NCI-H2196 treated with DMSO at 0.1 percent for 48 hours (cell line): ENCODE measurements around the gene ELL3.
"Not testable (repeated sequence)": the region's sequence is repeated elsewhere in the genome, so short reads cannot be mapped to it uniquely, and the experiment has no call there.

Source experiments
- DNase-seq: peaks from one replicate; lab custom pipeline; 2025; ENCODE audit not compliant: unreplicated experiment; lab: John Stamatoyannopoulos, UW

Gene ELL3

DNA sequence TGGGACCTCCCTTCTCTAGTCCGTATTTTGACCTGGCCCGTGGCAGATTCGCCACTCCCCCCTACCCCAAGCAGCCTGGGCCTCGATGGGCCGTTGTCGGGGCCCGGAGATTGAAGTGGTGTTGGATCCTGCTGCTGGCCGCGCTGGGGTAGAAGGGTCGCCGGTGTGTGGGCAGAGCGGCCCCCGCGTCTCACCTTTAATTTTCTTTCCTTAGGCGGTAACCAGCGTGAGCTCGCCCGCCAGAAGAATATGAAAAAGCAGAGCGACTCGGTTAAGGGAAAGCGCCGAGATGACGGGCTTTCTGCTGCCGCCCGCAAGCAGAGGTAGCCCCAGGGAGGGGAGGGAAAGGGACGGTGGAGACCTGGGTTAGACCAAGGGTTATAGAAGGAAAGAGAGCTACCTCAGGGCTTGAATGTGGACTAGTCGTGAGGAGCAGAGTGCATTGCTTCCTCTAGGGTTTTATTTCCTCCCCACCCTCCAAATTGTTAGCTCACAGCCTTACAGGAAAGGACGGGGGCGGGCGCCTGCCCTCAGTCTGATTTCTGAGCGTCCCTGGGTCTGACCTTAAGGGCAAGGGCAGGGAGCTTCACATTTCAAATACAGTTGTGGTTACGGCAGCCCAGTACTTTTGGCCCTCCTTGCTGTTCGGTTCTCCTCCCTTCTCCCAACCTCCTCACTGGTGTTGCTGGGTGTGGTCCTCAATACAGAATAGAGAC, 16.2 kb upstream of the ELL3 start:
- DNase-seq: no peak

DNA sequence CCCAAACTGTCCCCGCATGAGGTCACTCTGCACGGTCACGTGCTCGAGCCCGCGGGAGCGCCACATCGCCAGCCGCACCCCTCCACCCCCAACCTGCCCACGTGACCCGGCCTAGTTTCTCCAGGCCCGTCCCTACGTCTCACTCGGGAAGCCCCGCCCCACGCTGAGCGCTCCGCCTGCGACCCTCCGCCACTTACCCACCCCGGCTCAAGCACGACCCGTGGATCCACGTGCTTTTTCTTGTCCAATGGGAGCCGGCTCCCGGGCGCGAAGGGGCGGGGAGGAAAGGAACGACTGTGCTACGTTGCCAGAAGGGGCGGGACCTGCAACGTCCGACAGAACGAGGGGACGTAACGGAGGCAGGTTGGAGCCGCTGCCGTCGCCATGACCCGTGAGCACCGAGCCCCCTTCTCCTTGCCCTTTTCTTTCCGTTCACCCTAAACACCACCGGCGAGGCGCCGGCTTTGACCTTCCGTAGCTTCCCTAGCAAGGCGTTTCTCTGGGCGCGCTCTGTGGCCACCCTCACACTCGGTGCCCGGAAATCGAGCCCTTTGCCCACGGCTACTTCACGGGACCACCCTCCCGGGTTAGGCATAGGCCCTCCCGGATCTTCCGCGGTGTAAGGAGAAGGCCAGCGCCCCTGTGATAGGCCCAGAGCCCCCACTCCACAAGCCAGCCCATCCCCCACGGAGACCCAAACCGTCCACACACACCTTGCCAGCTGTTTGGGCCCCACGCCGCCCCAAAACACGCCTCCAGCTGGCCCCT, 15.4 kb upstream of the ELL3 start, which contains the start of gene SERF2:
TSS of gene SERF2 (plus strand) at position 328 of the 768 bp plus-strand sequence. CDS start at position 385, 57 bp downstream.
- peak; percentile 81 for DNase-seq

DNA sequence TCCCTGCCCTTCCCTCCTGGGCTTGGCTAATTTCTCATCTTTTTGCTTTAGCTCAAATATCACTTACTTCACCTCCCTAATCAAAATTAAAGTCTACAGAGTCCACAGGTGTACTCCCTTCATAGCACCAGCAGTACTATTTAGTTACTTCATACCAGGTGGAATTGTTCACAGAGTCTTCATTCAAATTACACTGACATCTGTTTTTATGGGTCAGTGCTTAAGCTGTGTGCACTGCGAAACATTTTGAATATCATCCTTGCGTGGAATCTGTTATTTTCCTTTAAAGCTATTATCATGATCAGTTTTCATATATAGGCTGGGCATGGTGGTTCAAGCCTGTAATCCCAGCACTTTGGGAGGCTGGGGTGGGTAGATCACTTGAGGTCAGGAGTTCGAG, 12.6 kb upstream of the ELL3 start:
- DNase-seq: no peak

DNA sequence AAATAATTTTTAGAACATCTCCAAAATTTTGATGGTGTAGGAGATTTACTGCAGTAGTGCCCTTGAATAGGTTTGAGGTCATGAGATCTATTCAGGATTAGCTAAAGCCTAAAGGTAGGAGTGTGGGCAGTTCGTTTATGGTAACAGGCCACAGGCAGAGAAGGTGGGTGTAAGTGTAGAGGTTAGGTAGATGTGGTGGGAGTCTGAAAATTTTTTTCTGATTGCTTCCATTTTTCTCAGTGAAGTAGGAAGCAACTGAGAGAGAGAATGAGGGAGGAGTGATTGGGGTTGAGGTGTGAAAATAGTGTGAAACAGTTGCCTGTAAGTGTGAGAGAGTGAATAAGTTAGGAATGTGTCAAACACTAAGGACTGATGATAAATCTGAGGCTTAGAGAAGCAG, 2.2 kb upstream of the ELL3 start:
- no peak for DNase-seq

DNA sequence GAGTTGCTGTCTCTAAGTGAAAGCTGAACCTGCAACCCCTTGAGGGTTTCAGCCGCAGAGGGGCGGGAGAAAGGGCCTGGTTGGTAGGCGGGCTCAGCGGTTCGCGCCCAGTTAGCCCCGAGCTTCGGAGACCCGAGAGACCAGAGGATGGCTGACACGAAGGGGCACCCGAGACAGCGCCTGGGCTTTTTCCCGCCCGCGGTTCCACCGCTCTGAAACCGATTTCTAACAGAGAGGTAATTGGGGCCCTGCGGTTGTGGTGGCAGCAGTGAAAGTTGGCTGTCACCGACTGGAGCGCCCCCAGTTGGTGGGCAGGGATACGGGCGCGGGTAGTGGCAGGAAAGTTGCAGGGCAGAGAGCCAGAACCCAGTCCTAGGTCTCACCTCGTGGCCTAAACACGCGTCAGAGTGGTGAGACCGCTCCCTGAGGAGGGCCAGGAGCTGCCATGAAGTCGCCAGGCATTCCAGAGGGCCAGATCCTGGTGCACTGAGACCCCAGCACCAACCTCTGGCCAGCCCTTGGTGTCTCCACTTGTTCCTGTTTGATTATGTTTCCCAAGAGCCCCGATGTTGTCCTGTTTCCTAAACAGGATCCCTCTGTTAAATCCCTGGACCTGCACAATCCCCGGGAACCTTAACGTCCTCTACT, 625 bp upstream of the ELL3 start:
- DNase-seq: peak; percentile 60

DNA sequence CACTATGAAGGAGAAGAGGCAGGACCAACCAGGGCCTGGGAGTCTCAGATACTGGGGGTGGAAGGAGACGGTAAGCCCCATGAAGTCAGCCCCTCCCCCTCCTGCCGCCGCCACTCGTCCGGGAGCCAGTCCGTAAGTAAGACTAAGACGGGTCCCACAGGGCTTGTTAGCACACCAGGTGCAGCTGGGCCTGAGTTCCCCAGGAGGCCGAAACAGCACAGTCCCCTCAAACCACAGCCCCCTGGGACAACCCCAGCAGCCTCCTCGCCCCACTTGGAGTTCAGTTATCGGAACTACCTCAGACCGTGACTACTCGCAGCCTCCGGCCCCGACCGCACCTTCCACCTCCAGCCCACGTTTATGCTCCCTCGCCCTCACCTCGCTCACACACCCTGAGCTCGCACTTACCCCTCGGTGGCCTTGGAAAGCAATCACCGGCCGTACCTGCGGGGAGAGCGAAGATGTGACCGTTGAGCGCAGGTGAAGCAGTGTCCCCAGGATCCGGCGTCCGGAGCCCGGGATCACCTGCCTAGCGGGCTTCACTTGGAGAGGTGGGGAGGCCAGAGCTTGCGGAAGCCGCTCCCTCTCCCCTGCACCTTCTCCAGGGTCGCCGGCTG, 557 bp downstream of the ELL3 start:
- DNase-seq: no peak

DNA sequence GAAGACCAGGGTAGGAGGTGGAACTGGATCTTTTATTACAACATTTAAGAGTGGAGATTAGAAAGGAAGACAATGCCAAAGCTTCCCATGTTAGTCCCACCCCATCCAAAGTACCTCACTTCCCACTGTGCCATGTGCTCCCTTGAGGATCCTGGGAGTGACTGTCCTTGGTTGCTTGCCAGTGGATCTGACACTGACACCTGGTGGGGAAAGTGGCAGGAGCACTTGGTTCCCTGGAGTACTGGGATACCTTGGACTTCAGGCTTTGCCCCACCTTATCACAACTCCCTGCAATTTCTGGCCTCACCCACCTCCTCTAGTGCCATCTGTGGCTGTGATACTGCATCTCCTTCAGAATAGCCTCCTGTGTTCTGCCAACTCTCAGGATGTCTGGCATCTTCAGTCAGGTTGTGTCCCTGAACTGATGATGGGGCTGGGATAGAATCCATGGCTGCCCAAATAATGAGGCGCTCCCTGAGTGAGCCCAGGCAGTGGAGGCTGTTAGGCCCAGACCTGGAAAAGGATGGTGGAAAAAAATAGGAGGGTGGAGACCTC, 1.3 kb downstream of the ELL3 start:
- peak; percentile 30 for DNase-seq

DNA sequence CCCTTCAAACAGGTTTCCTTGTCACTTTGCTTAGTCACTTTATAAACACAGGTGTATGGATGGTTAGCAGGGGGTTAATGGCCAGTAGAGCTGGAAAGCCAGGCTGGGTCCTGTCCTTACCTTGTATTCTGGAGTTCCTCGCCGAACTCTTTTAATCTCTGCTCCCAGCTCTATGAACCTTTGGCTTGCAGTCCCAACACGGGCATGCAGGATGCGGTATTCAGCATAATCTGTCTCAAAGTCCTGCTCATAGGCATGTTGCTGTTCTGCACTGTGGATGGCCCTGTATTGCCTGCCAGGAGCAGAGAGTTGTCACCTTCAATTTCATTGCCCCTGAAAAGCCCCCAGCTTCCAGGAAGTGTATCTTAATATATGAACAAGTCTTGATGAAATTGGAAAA, 2.7 kb downstream of the ELL3 start:
- no peak for DNase-seq

DNA sequence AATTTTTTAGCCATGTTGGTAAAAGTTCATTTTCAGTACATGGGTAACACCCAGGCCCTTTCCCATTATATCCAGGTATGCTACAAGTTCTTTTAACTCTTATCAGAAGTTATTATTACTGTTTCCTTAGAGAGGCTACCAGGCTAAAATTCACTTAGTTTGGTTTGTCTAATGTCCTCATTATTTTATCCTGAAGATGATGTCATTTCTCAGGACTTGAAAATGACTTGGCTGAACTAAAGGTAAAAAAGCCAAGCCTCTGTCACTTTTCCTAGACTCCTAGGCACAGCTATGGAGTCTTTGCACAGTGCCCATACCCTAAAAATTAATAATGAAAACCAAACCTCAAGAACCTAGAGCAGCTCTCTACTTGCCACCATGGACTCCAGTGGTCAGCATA, 4.1 kb downstream of the ELL3 start:
- DNase-seq: no peak

DNA sequence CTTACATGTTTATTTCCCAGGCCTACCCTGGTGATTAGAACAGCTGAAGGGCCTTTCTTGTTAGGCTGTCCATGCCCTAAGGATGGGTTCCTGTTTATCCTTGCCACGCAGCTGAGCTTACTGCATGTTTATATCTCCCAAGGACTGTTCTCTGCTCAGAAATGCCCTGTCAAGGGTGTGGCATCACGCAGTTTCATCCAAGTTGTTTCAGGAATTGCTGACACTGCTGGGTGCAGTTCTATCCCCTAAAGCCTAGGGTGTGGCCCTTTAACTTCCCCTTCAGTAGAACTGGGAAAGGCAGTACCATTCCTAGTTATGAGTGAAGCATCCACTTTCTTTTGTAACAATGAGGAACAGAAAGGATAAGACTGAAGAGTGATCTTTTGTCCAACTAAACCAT, 5.0 kb downstream of the ELL3 start:
- no peak for DNase-seq

DNA sequence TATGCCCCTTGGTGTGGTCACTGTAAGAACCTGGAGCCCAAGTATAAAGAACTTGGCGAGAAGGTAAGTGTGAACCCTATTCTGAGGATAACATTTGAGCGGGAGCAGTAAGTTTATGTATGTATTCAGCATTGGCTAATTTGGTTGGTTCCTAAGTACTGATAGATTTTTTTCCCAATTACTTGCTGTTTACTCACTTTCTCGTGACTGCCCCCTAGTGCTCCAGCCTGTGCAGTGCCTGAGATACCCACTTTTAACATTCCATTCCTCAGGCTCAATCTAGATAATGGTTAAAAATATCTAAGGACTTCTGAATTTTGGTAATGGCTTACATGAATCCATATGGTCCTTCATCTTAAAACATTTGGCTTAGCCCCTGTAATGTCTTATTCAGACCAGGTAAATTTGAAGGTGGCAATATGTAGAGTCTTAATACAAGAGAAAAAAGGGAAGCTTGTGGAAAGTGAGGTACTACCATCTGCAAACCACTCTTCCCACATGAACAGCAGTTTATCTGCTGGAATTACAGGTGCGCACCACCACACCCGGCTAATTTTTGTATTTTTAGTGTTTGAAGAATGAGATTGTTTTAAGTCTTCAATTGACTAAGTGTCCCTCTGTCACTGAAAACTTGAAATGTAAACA, 7.1 kb downstream of the ELL3 start:
- no peak for DNase-seq

DNA sequence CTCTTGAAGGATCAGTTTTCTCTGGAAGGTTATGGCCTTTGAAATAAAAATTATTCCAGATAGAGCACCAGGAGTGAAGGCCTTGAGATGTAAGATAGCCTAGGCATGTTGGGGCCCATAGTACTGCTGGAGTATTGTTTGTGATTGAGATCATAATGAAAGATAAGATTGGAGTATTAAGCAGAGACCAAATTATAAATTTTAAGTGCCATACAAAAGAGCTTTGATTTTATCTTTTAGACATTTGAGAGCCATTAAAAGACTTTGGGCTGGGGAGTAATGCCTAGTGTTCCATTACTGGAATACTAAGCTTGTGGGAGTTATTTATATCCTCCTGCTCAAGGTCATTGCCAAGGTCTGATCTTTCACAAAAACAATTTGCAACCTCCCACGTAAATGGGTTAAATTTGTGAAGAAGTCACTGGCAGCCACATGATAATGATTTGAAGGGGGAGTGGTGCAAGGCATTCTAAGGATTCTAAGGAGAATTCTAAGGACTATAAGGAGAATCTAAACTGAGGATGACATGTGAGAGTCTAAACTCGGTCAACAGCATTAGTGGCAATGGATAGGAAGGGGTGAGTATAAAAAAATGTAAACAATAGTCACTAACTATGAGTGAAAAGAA, 12.8 kb downstream of the ELL3 start:
- no peak for DNase-seq

DNA sequence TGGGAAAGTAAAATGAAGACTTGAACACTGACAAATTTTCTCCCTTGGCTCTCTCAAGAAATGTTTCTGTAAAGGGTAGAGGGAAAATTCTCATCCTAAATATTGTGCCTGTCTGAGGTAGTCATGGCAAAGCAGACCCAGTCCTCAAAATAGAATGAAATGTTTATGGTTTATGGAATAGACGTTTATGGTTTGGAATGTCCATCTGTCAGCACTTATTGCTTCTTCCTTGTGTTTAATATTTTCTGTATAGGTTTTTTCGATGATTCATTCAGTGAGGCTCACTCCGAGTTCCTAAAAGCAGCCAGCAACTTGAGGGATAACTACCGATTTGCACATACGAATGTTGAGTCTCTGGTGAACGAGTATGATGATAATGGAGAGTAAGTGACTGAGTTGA, 13.9 kb downstream of the ELL3 start:
- DNase-seq: no peak

DNA sequence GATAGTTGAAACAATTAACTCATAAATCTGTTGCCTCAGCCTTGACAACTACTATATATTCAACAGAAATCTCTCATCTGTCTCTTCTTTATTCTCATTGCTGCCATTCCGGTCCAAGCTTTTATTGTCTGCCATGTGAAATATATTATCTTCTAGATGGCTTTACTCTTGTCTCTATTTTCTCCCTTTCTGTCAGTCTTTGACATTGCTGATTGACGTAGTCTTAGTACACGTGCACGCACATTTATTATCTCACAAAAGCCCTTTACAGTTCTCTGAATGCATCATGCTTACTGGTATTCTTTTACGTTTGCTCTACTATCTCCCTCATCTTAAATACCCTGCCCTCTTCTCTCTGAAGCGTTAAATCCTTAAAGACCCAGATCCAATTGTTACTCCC, 24.9 kb downstream of the ELL3 start:
- no peak for DNase-seq

DNA sequence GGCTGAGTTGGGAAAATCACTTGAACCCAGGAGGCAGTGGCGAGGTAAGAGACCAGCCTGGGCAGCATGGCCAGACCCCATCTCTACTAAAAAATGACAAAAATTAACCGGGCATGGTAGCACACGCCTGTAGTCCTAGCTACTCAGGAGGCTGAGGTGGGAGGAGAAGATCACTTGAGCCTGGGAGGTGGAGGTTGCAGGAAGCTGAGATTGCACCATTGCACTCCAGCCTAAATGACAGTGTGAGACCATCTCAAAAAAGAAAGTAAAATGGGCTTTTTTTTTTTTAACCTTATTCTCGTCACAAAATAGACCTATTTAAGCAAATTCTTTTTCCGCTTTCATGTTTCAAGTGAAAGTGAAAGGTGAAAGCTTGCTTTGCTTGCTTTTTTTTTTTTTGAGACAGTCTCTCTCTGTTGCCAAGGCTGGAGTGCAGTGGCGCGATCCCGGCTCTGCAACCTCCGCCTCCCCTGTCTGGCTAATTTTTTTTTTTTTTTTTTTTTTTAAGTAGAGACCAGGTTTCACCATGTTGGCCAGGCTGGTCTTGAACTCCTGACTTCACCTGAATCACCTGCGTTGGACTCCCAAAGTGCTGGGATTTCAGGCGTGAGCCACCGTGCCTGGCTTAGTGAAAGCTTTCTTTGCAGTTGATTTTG, 26.9 kb downstream of the ELL3 start:
- DNase-seq: no peak

DNA sequence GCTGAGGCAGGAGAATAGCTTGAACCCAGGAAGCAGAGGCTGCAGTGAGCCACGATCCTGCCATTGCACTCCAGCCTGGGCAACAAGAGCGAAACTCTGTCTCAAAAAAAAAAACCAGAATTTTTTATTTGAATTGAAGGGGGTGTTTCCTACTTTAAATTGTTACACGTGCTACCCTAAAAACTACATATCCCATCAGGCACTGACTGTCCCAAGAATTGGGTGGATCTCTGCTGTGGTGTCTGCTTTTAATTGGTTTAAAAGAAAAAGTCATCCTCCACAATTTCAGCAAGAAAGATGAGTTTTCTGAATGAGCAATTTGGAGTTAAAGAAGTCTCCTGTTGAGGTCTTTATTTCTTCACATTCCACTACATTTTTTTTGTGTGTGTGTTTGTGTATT, 28.4 kb downstream of the ELL3 start:
- no peak for DNase-seq

DNA sequence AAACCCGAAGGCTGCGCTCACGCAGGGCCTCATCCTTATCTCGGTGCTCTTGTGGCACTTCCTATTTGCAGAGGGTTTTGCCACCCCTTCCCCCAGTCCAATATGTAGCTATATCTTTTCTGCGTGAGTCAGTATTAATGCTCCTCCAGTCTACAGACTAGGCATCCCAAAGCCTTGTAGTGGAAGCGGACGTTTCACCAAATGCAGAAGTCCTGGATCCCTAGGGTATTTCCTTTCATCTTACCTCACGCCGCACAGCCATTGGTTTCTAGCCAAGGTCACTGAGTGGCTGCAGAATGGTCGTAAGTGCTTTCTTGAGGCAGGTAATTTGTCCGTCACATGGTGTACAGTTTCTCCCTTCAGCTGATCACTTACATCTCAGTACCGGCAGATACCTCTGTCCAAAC, 29.9 kb downstream of the ELL3 start:
- DNase-seq: not testable (repeated sequence)

DNA sequence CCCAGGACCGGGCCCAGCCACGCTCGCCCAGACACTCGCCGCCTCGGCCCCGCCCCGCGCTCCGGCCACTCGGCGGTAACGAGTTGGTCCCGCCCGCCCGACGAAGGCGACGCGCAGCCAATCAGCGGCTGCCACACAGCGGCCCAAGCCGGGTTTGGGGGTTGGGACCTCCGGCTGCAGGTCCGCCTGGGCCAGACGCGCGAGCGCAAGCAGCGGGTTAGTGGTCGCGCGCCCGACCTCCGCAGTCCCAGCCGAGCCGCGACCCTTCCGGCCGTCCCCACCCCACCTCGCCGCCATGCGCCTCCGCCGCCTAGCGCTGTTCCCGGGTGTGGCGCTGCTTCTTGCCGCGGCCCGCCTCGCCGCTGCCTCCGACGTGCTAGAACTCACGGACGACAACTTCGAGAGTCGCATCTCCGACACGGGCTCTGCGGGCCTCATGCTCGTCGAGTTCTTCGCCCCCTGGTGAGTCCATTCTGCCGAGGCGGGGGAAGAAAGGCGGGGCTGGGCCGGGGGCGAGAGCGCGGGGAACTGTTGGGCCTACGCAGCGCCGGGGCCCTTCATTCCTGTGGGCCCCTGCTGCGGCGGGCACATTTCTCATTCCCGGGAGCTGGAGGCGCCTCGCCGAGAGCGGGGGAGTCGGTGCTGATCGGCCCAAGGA, 30.4 kb downstream of the ELL3 start, which contains the start of gene PDIA3:
TSS of gene PDIA3 (plus strand) at position 194 of the 658 bp plus-strand sequence. CDS start at position 296, 102 bp downstream.
- peak; percentile 27 for DNase-seq

DNA sequence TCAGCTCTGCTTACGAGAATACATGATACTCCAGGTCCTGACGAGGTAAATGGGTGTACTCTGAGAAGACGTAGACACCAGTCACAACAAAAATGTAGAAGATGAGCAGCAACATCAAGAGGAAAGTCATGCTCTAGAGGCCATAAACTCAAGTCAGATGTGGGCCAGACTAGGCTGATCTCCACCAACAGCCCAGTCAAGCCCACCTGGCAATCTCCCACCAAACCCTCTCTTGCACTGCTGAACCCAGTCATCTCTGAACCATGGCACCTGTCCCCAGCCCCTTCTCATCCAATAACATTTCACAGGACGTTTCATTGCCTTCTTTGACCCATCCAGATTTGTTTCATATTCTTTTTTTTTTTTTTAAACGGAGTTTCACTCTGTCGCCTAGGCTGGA, 41.4 kb downstream of the ELL3 start:
- no peak for DNase-seq
